IMR-90 (cell line): ENCODE results near the gene SMIM10L1.

ENCODE experiments used
- BHLHE40 ChIP-seq: fragments of 150-350 bp; IDR thresholded peaks from 2 replicates; pipeline ENCODE4 v1.6.1; 2016; ENCODE audit warnings: mild to moderate bottlenecking, low read depth, low read length
- CEBPB ChIP-seq: IDR thresholded peaks from 2 replicates; pipeline ENCODE4 v1.6.1; 2012; ENCODE audit warnings: low read depth, low read length, improper control_type of control experiment
- FOS ChIP-seq: fragments of 150-350 bp; IDR thresholded peaks from 2 replicates; pipeline ENCODE4 v1.6.1; 2016; ENCODE audit warnings: low read depth, low read length
- MAZ ChIP-seq: IDR thresholded peaks from 2 replicates; pipeline ENCODE4 v1.6.1; 2012; ENCODE audit warnings: low read depth, mild to moderate bottlenecking, low read length, improper control_type of control experiment, moderate library complexity, borderline replicate concordance
- MXI1 ChIP-seq: IDR thresholded peaks from 2 replicates; pipeline ENCODE4 v1.6.1; 2012; ENCODE audit warnings: low read depth, mild to moderate bottlenecking, low read length, moderate library complexity, borderline replicate concordance
- POLR2A ChIP-seq: IDR thresholded peaks from 2 replicates; pipeline ENCODE4 v1.6.1; 2012; ENCODE audit warnings: mild to moderate bottlenecking, low read depth, low read length
- RAD21 ChIP-seq: IDR thresholded peaks from 2 replicates; pipeline ENCODE4 v1.6.1; 2012; ENCODE audit warnings: low read length, improper control_type of control experiment
- RFX5 ChIP-seq: IDR thresholded peaks from 2 replicates; pipeline ENCODE4 v1.8.0; 2012; ENCODE audit warnings: low read depth, mild to moderate bottlenecking, low read length, moderate library complexity
- SMC3 ChIP-seq: fragments of 150-350 bp; IDR thresholded peaks from 2 replicates; pipeline ENCODE4 v1.6.1; 2016; ENCODE audit warnings: low read depth, mild to moderate bottlenecking, antibody characterized with exemption, low read length, moderate library complexity
- TF ChIP-seq, protein P1 (sequence below): conservative IDR thresholded peaks from 2 replicates; pipeline ENCODE4 v1.5.1; 2012; ENCODE audit warnings: mild to moderate bottlenecking, low read depth, low read length, improper control_type of control experiment
- TF ChIP-seq, protein P2 (sequence below): fragments of 150-350 bp; IDR thresholded peaks from 2 replicates; pipeline ENCODE4 v1.6.1; 2017; ENCODE audit warnings: mild to moderate bottlenecking, antibody characterized with exemption, low read length, low read depth

DNA sequence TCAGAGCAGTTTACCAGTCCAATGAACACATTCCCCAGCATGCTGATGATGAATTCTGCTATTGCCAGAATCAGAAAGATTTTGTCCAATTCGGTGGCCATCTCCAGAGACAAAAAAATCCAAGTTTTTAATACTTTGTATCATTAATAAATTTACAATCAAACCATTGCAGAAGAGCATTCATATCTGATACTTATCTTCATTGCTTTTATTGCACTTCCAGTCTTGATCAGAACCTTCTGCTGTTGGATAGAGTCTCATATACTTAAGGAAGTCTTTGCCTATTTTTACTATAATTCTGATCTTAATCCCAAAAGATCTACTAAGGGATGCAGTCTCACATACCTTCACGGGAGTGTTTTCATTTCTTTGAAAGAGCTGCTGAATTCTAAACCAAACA lies 15.8 kb downstream of the SMIM10L1 start, which contains the start of gene TAS2R42:
- TF ChIP-seq BHLHE40 (no peak), POLR2A (no peak), RAD21 (no peak), RFX5 (no peak), MXI1 (no peak), SMC3 (no peak), MAZ (no peak), FOS (no peak), CEBPB (no peak)
- TF ChIP-seq, protein P1, sequence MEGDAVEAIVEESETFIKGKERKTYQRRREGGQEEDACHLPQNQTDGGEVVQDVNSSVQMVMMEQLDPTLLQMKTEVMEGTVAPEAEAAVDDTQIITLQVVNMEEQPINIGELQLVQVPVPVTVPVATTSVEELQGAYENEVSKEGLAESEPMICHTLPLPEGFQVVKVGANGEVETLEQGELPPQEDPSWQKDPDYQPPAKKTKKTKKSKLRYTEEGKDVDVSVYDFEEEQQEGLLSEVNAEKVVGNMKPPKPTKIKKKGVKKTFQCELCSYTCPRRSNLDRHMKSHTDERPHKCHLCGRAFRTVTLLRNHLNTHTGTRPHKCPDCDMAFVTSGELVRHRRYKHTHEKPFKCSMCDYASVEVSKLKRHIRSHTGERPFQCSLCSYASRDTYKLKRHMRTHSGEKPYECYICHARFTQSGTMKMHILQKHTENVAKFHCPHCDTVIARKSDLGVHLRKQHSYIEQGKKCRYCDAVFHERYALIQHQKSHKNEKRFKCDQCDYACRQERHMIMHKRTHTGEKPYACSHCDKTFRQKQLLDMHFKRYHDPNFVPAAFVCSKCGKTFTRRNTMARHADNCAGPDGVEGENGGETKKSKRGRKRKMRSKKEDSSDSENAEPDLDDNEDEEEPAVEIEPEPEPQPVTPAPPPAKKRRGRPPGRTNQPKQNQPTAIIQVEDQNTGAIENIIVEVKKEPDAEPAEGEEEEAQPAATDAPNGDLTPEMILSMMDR: no peak
- TF ChIP-seq, protein P2, sequence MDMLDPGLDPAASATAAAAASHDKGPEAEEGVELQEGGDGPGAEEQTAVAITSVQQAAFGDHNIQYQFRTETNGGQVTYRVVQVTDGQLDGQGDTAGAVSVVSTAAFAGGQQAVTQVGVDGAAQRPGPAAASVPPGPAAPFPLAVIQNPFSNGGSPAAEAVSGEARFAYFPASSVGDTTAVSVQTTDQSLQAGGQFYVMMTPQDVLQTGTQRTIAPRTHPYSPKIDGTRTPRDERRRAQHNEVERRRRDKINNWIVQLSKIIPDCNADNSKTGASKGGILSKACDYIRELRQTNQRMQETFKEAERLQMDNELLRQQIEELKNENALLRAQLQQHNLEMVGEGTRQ: no peak
